GM12878 (cell line): ENCODE measurements around the gene SAPCD2. TPM values are rescaled to one million over a fixed set of nuclear protein-coding genes. Genes with fewer than 3 reads are reported as not detected.

Experiments
- ATAC-seq: fragments of 200-7000 bp; cut with Tn5 transposase; 3 replicates; pipeline ENCODE4 v1.9.1; 2020; ENCODE audit warnings: mild to moderate bottlenecking, moderate library complexity
- BruUV-seq: library from RNA; stranded (reverse); fragments of 400-500 nt; replicated peaks from 2 replicates; lab custom pipeline; 2021; lab: Mats Ljungman, UMichigan
- CTCF ChIA-PET: fragments of 300-600 bp; sonication (Branson Sonifier 250); formaldehyde crosslinking; extraction: SDS; loops from one replicate; lab custom pipeline; 2021; ENCODE audit warnings: inconsistent platforms; lab: Yijun Ruan, JAX
- POLR2A ChIA-PET: fragments of 350-600 bp; formaldehyde crosslinking; extraction: SDS; loops from one replicate; lab custom pipeline; 2021; ENCODE audit warnings: inconsistent platforms; lab: Charles Lee
- RAD21 ChIA-PET: fragments of 300-600 bp; sonication (Branson Sonifier 250); formaldehyde crosslinking; loops from one replicate; lab custom pipeline; 2023; ENCODE audit warnings: antibody characterized with exemption; ENCODE audit not compliant: unreplicated experiment; lab: Charles Lee
- SMC1A ChIA-PET: fragments of 300-600 bp; sonication (Branson Sonifier 250); formaldehyde crosslinking; loops from one replicate; lab custom pipeline; 2023; ENCODE audit not compliant: unreplicated experiment, uncharacterized antibody; lab: Charles Lee
- DNase-seq: peaks from one replicate; pipeline ENCODE4 v3.0.0-alpha.2; 2011; ENCODE audit warnings: low read depth, low spot score
- FAIRE-seq: peaks from 3 replicates; lab custom pipeline; 2011; peaks lifted over from hg19 to GRCh38; lab: Jason Lieb, UNC
- H2AFZ ChIP-seq: 2 replicates; pipeline ENCODE4 v1.6.0; 2011; ENCODE audit warnings: low read depth, low read length, control low read depth; ENCODE audit not compliant: control insufficient read depth
- H3K27ac ChIP-seq: 2 replicates; pipeline ENCODE4 v1.5.1; 2011; ENCODE audit warnings: control low read depth; ENCODE audit not compliant: control insufficient read depth, insufficient read depth
- H3K27me3 ChIP-seq, 2 experiments: replicated peaks in 1 of 2; 2 replicates each; pipeline versions ENCODE4 v1.6.0 to v1.6.1; 2011; ENCODE audit warnings: low read length in 1 of 2; ENCODE audit not compliant: control insufficient read depth in 2 of 2, insufficient read depth in 2 of 2
- H3K36me3 ChIP-seq, 2 experiments: 2 replicates each; pipeline ENCODE4 v1.5.1; 2011; ENCODE audit warnings: low read length in 1 of 2; ENCODE audit not compliant: control insufficient read depth in 2 of 2, insufficient read depth in 2 of 2
- H3K4me1 ChIP-seq: 2 replicates; pipeline ENCODE4 v1.6.1; 2011; ENCODE audit warnings: mild to moderate bottlenecking, low read length, moderate library complexity, mixed read lengths; ENCODE audit not compliant: control insufficient read depth, insufficient read depth
- H3K4me2 ChIP-seq: 2 replicates; pipeline ENCODE4 v1.6.0; 2011; ENCODE audit warnings: control low read depth; ENCODE audit not compliant: control insufficient read depth, insufficient read depth
- H3K4me3 ChIP-seq: fragments of 200-600 bp; sonication (generic); 2 replicates; pipeline ENCODE4 v1.5.1; 2016
- H3K79me2 ChIP-seq: 2 replicates; pipeline ENCODE4 v1.6.0; 2011; ENCODE audit warnings: low read length; ENCODE audit not compliant: control insufficient read depth, insufficient read depth
- H3K9ac ChIP-seq: 2 replicates; pipeline ENCODE4 v1.8.0; 2011; ENCODE audit warnings: low read length, control low read depth, mixed read lengths; ENCODE audit not compliant: control insufficient read depth, insufficient read depth
- H3K9me3 ChIP-seq: replicated peaks from 3 replicates; pipeline ENCODE4 v1.5.1; 2011; ENCODE audit warnings: mild to moderate bottlenecking, low read length; ENCODE audit not compliant: control insufficient read depth, insufficient read depth
- H4K20me1 ChIP-seq: 2 replicates; pipeline ENCODE4 v1.6.0; 2011; ENCODE audit not compliant: control insufficient read depth, insufficient read depth
- BHLHE40 ChIP-seq, 2 experiments: fragments of 450-650 bp in 1 of 2; IDR thresholded peaks; 2 replicates each; pipeline ENCODE4 v1.6.1; 2011 to 2017; ENCODE audit warnings: low read depth in 2 of 2, borderline replicate concordance in 1 of 2, improper control_type of control experiment in 1 of 2, low read length in 1 of 2, mild to moderate bottlenecking in 1 of 2
- CBX3 ChIP-seq: fragments of 200-600 bp; sonication (generic); IDR thresholded peaks from 2 replicates; pipeline ENCODE4 v1.6.1; 2016; ENCODE audit warnings: low read depth, borderline replicate concordance
- CHD4 ChIP-seq: fragments of 200-600 bp; sonication (generic); IDR thresholded peaks from 2 replicates; pipeline ENCODE4 v1.6.1; 2016; ENCODE audit warnings: mild to moderate bottlenecking
- EED ChIP-seq: sonication (generic); IDR thresholded peaks from 2 replicates; pipeline ENCODE4 v1.6.1; 2016; ENCODE audit warnings: antibody characterized with exemption, low read depth
- EGR1 ChIP-seq, 2 experiments: IDR thresholded peaks; 1 replicate in 1 of 2; 2 replicates in 1 of 2; pipeline ENCODE4 v1.6.1; 2011 to 2012; ENCODE audit warnings: low read depth in 2 of 2, low read length in 2 of 2, borderline replicate concordance in 1 of 2, mild to moderate bottlenecking in 1 of 2, moderate library complexity in 1 of 2
- EP300 ChIP-seq, 2 experiments: fragments of 150-350 bp in 1 of 2; IDR thresholded peaks; 2 replicates each; pipeline ENCODE4 v1.6.1; 2011 to 2012; ENCODE audit warnings: low read depth in 2 of 2, low read length in 2 of 2, borderline replicate concordance in 1 of 2, improper control_type of control experiment in 1 of 2, inconsistent platforms in 1 of 2; ENCODE audit not compliant: control insufficient read depth in 1 of 2
- EZH2 ChIP-seq: IDR thresholded peaks from 2 replicates; pipeline ENCODE4 v1.6.1; 2012; ENCODE audit warnings: low read depth, mild to moderate bottlenecking, control low read depth, inconsistent platforms, low read length, borderline replicate concordance; ENCODE audit not compliant: control insufficient read depth
- GATAD2B ChIP-seq: fragments of 450-650 bp; conservative IDR thresholded peaks from 2 replicates; pipeline ENCODE4 v1.6.1; 2017; ENCODE audit warnings: low read depth, mild to moderate bottlenecking, moderate library complexity
- IKZF1 ChIP-seq: fragments of 450-650 bp; conservative IDR thresholded peaks from 2 replicates; pipeline ENCODE4 v1.6.1; 2017; ENCODE audit warnings: antibody characterized with exemption, mild to moderate bottlenecking
- LARP7 ChIP-seq: fragments of 450-650 bp; IDR thresholded peaks from 2 replicates; pipeline ENCODE4 v1.6.1; 2017; ENCODE audit warnings: mild to moderate bottlenecking
- NFIC ChIP-seq: IDR thresholded peaks from 2 replicates; pipeline ENCODE4 v1.6.1; 2012; ENCODE audit warnings: low read depth, mild to moderate bottlenecking, inconsistent platforms, low read length, moderate library complexity
- RUNX3 ChIP-seq: IDR thresholded peaks from 2 replicates; pipeline ENCODE4 v1.6.1; 2012; ENCODE audit warnings: low read length, inconsistent platforms
- SMAD5 ChIP-seq: IDR thresholded peaks from 2 replicates; pipeline ENCODE4 v1.6.1; 2016; ENCODE audit warnings: antibody characterized with exemption, low read depth
- ZNF207 ChIP-seq: fragments of 450-650 bp; IDR thresholded peaks from 2 replicates; pipeline ENCODE4 v1.6.1; 2014; ENCODE audit warnings: antibody characterized with exemption, mild to moderate bottlenecking, borderline replicate concordance
- ZNF384 ChIP-seq: IDR thresholded peaks from 2 replicates; pipeline ENCODE4 v1.6.1; 2012; ENCODE audit warnings: low read depth, mild to moderate bottlenecking, low read length, improper control_type of control experiment, borderline replicate concordance
- WGBS: methylation state at CpG from one replicate; pipeline ENCODE4 v1.1.6; 2016; ENCODE audit warnings: low lambda C conversion rate; ENCODE audit not compliant: insufficient replicate concordance, insufficient coverage; ENCODE audit errors: missing lambda C conversion rate; 5-methylcytosine and 5-hydroxymethylcytosine counted together
- in situ Hi-C: fragments of 300-500 bp; cut with MboI; formaldehyde crosslinking; loops from 9 replicates; pipeline ENCODE4 v1.14.3; 2018; ENCODE audit warnings: mixed read lengths
- intact Hi-C: fragments of 100-400 bp; cut with micrococcal nuclease; formaldehyde crosslinking; loops from one replicate; pipeline ENCODE4 v1.14.2; 2022; ENCODE audit not compliant: unreplicated experiment
- polyA plus RNA-seq, 11 experiments: library from polyadenylated mRNA; depleted of rRNA in 4 of 11; unstranded in 6 of 11; stranded (reverse) in 5 of 11; fragments of >200 nt; fragmentation: Nextera tagmentation in 4 of 11; fragmentation: Illumina TruSeq in 1 of 11; extraction: Ambion mirVana in 4 of 11; extraction: Trizol in 1 of 11; gene quantifications; 1 replicate in 1 of 11; 2 replicates in 10 of 11; pipeline versions ENCODE4 v1.2.1 to v1.2.3, GENCODE V29; 2011 to 2016; ENCODE audit warnings: inconsistent platforms in 2 of 11, missing spikeins in 2 of 11, low read depth in 1 of 11
- total RNA-seq, 4 experiments: library from RNA; depleted of rRNA in 3 of 4; stranded (reverse); fragments of >200 nt in 3 of 4; fragmentation: Illumina TruSeq in 1 of 4; extraction: Trizol in 1 of 4; gene quantifications; 2 replicates each; pipeline versions ENCODE4 v1.2.1 to v1.2.3, GENCODE V29; 2013 to 2021
- TF ChIP-seq, protein P1 (sequence below): fragments of 450-650 bp; IDR thresholded peaks from 2 replicates; pipeline ENCODE4 v1.6.1; 2017; ENCODE audit warnings: borderline replicate concordance

SAPCD2 gene
- total and polyA plus RNA-seq, 10 of the 15 experiments (the other 5 are each of a cell fraction or from before 2014, with no cell fraction given): 1.6 to 35.2 (median 7.2) TPM

DNA sequence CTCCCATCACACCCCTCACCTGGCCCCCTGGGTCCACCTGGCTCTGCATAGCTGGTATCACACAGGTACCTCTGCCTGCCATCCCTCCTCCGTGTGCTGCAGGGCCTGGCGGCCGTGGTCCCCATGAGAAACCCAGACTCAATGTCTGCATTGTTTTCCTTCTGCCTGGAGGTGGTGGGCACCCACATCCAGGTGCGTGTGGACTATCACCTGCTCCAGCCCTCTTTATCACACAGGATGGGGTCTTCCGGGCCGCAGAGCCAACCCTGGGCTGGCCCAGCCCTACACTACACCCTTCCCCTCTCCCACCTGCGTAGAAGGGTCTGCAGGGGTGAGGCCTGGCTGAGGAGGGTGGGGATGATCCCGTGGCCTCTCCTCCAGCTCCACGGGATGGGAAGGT, 31.4 kb downstream of the SAPCD2 start:
- Histone ChIP-seq H3K79me2 (no peaks in the 10 kb centered on the region), H3K4me2 (no peak overlapping the region), H3K9ac (no peak overlapping the region), H4K20me1 (no peaks in the 10 kb centered on the region), H3K9me3 (no peaks in the 10 kb centered on the region), H2AFZ (no peak overlapping the region), H3K27me3 (peaks cover 2 to 5% of the 10 kb centered on the region in 2 experiments; a peak in 2 of 4 replicates), H3K4me3 (no peak overlapping the region), H3K36me3 (no peaks in the 10 kb centered on the region), H3K4me1 (peaks cover 10% of the 10 kb centered on the region), H3K27ac (no peak overlapping the region)
- CTCF ChIA-PET: interaction anchor here (1.0 to 2.2 kb wide), 3 partner anchors 9 to 91 kb away, joined by 3 to 9 read pairs (median 5); no protein-coding TSS in a partner anchor
- no peak for ATAC-seq
- intact Hi-C loops (loop anchor here (5.0 kb wide), 1 partner anchor 192 kb away; the partner anchor contains the start of gene PHPT1), in situ Hi-C loops (loop anchor here (5.0 kb wide), 2 partner anchors 92 to 242 kb away; partner anchors contain the start of genes C8G and CCDC183)
- DNase-seq: no peak
- no TSS peak for BruUV-seq
- POLR2A ChIA-PET: no interaction called here
- 22% methylated on average over 9 of the region's 9 CpGs for WGBS
- SMC1A ChIA-PET: no interaction called here
- RAD21 ChIA-PET: interaction anchor here (1.8 kb wide), 1 partner anchor 91 kb away, joined by 6 read pairs; no protein-coding TSS in a partner anchor
- no peak for TF ChIP-seq ZNF384
- no peak for TF ChIP-seq BHLHE40 (IDR thresholded peaks at IDR 0.05; ENCODE audit: borderline replicate concordance in 1 of 2, low read depth in 2 of 2, low read length in 1 of 2)
- TF ChIP-seq EZH2: no peak
- no peak for TF ChIP-seq CHD4
- no peak for TF ChIP-seq SMAD5
- TF ChIP-seq IKZF1: no peak
- FAIRE-seq: no peak

DNA sequence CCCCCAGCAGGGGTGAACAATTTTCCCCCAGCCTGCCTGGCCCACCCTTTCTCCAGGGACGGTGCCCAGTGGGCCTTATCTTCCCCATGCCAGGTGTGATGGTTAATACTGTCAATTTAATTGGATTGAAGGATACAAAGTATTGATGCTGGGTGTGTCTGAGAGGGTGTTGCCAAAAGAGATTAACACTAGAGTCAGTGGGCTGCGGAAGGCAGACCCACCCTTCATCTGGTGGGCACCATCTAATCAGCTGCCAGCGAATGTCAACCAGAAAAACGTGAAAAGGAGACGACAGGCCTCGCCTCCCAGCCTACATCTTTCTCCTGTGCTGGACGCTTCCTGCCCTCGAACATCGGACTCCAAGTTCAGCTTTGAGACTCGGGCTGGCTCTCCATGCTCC, 32.9 kb downstream of the SAPCD2 start:
- ChIA-PET CTCF (interaction anchor here (1.0 to 4.4 kb wide), 6 partner anchors 9 to 218 kb away, joined by 3 to 163 read pairs (median 6); partner anchors contain the start of gene NPDC1), SMC1A (interaction anchor here (1.5 kb wide), 1 partner anchor 249 kb away, joined by 3 read pairs; no protein-coding TSS in a partner anchor), RAD21 (interaction anchor here (3.8 kb wide), 1 partner anchor 90 kb away, joined by 109 read pairs; no protein-coding TSS in a partner anchor), POLR2A (interaction anchor here (0.6 kb wide), 1 partner anchor 22 kb away, joined by 3 read pairs; no protein-coding TSS in a partner anchor)
- Histone ChIP-seq H3K9me3 (no peaks in the 10 kb centered on the region), H3K36me3 (no peaks in the 10 kb centered on the region), H4K20me1 (no peaks in the 10 kb centered on the region), H3K79me2 (no peaks in the 10 kb centered on the region), H2AFZ (no peak overlapping the region), H3K4me1 (peaks cover 16% of the 10 kb centered on the region), H3K27ac (no peak overlapping the region), H3K4me3 (no peak overlapping the region), H3K27me3 (no peaks in the 10 kb centered on the region), H3K9ac (no peak overlapping the region), H3K4me2 (no peak overlapping the region)
- FAIRE-seq: no peak
- no TSS peak for BruUV-seq
- 59% methylated on average over 10 of the region's 10 CpGs for WGBS
- ATAC-seq: no peak
- intact Hi-C loops: loop anchor here (5.0 kb wide), 1 partner anchor 190 kb away; the partner anchor contains the start of gene PHPT1
- DNase-seq: no peak
- in situ Hi-C loops: loop anchor here (5.0 kb wide), 2 partner anchors 90 to 240 kb away; partner anchors contain the start of genes C8G and CCDC183
- TF ChIP-seq IKZF1 (no peak), GATAD2B (no peak), NFIC (no peak), CBX3 (no peak), RUNX3 (no peak), EP300 (IDR thresholded peaks at IDR 0.05; ENCODE audit: borderline replicate concordance in 1 of 2, control insufficient read depth in 1 of 2, low read depth in 2 of 2, low read length in 2 of 2) (no peak), EGR1 (IDR thresholded peaks at IDR 0.05; ENCODE audit: borderline replicate concordance in 1 of 2, low read depth in 2 of 2, low read length in 2 of 2) (no peak), ZNF207 (no peak), EED (no peak), LARP7 (no peak)
- TF ChIP-seq, protein P1, sequence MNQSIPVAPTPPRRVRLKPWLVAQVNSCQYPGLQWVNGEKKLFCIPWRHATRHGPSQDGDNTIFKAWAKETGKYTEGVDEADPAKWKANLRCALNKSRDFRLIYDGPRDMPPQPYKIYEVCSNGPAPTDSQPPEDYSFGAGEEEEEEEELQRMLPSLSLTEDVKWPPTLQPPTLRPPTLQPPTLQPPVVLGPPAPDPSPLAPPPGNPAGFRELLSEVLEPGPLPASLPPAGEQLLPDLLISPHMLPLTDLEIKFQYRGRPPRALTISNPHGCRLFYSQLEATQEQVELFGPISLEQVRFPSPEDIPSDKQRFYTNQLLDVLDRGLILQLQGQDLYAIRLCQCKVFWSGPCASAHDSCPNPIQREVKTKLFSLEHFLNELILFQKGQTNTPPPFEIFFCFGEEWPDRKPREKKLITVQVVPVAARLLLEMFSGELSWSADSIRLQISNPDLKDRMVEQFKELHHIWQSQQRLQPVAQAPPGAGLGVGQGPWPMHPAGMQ: no peak
